ENCODE results near the gene ECEL1.
A peak's percentile ranks its signal among the peaks of the same experiment; 100 is the strongest.

Gene ECEL1

GRCh38 chr2:232530626-232531260 lies 43.1 kb upstream of the ECEL1 start:
- DNase-seq (no peak), ATAC-seq (ENCODE audit: insufficient read depth, low read depth) (no peak)
- no peaks in the 10 kb centered on the region for H3K79me2 ChIP-seq (ENCODE audit: insufficient read depth, low read length)
- H3K4me3 ChIP-seq (ENCODE audit: low read depth in 1 of 2, low read length in 2 of 2): no peak overlapping the region
- H3K36me3 ChIP-seq (ENCODE audit: insufficient read depth, low read length): no peaks in the 10 kb centered on the region
- TF ChIP-seq EZH2 (IDR thresholded peaks at IDR 0.05; ENCODE audit: borderline replicate concordance, low read depth, low read length, severe bottlenecking) (no peak), CTCF (IDR thresholded peaks at IDR 0.05; ENCODE audit: borderline replicate concordance, extremely low read depth, low read length, poor library complexity, severe bottlenecking) (no peak)
- no peaks in the 10 kb centered on the region for H3K27me3 ChIP-seq (ENCODE audit: insufficient read depth, low read length, poor library complexity)
- H3K4me1 ChIP-seq (ENCODE audit: insufficient read depth, low read length): peaks cover 3% of the 10 kb centered on the region; the same call in 1 of the 2 replicates
- no peak overlapping the region for H3K27ac ChIP-seq (ENCODE audit: low read length)
- H4K20me1 ChIP-seq (ENCODE audit: insufficient read depth, low read length): no peaks in the 10 kb centered on the region
- H3K4me2 ChIP-seq (ENCODE audit: insufficient read depth, low read length): no peak overlapping the region
- H3K9ac ChIP-seq (ENCODE audit: low read depth, low read length): no peak overlapping the region
- H2AFZ ChIP-seq (ENCODE audit: low read depth, low read length): no peak overlapping the region
- no peaks in the 10 kb centered on the region for H3K9me3 ChIP-seq (ENCODE audit: insufficient read depth, low read length, severe bottlenecking)

GRCh38 chr2:232529806-232530547 lies 42.3 kb upstream of the ECEL1 start:
- Histone ChIP-seq H3K27me3 (ENCODE audit: insufficient read depth, low read length, poor library complexity) (no peaks in the 10 kb centered on the region), H3K9me3 (ENCODE audit: insufficient read depth, low read length, severe bottlenecking) (no peaks in the 10 kb centered on the region), H3K9ac (ENCODE audit: low read depth, low read length) (no peak overlapping the region), H3K4me3 (ENCODE audit: low read depth in 1 of 2, low read length in 2 of 2) (no peak overlapping the region), H2AFZ (ENCODE audit: low read depth, low read length) (no peak overlapping the region), H3K79me2 (ENCODE audit: insufficient read depth, low read length) (no peaks in the 10 kb centered on the region), H4K20me1 (ENCODE audit: insufficient read depth, low read length) (no peaks in the 10 kb centered on the region), H3K27ac (ENCODE audit: low read length) (no peak overlapping the region), H3K36me3 (ENCODE audit: insufficient read depth, low read length) (no peaks in the 10 kb centered on the region), H3K4me2 (ENCODE audit: insufficient read depth, low read length) (no peak overlapping the region), H3K4me1 (ENCODE audit: insufficient read depth, low read length) (peaks cover 3% of the 10 kb centered on the region; the same call in 1 of the 2 replicates)
- ATAC-seq (ENCODE audit: insufficient read depth, low read depth): no peak
- TF ChIP-seq CTCF (IDR thresholded peaks at IDR 0.05; ENCODE audit: borderline replicate concordance, extremely low read depth, low read length, poor library complexity, severe bottlenecking): no peak
- no peak for TF ChIP-seq EZH2 (IDR thresholded peaks at IDR 0.05; ENCODE audit: borderline replicate concordance, low read depth, low read length, severe bottlenecking)
- no peak for DNase-seq

GRCh38 chr2:232528746-232529460 lies 41.3 kb upstream of the ECEL1 start:
- DNase-seq (peak; percentile 44), ATAC-seq (ENCODE audit: insufficient read depth, low read depth) (peak; percentile 74)
- Histone ChIP-seq H3K36me3 (ENCODE audit: insufficient read depth, low read length) (no peaks in the 10 kb centered on the region), H3K9ac (ENCODE audit: low read depth, low read length) (no peak overlapping the region), H3K4me1 (ENCODE audit: insufficient read depth, low read length) (peaks cover 3% of the 10 kb centered on the region; the same call in 1 of the 2 replicates), H3K27ac (ENCODE audit: low read length) (no peak overlapping the region), H3K4me2 (ENCODE audit: insufficient read depth, low read length) (no peak overlapping the region), H4K20me1 (ENCODE audit: insufficient read depth, low read length) (no peaks in the 10 kb centered on the region), H3K27me3 (ENCODE audit: insufficient read depth, low read length, poor library complexity) (no peaks in the 10 kb centered on the region), H2AFZ (ENCODE audit: low read depth, low read length) (no peak overlapping the region), H3K79me2 (ENCODE audit: insufficient read depth, low read length) (no peaks in the 10 kb centered on the region), H3K9me3 (ENCODE audit: insufficient read depth, low read length, severe bottlenecking) (no peaks in the 10 kb centered on the region), H3K4me3 (ENCODE audit: low read depth in 1 of 2, low read length in 2 of 2) (no peak overlapping the region)
- TF ChIP-seq EZH2 (IDR thresholded peaks at IDR 0.05; ENCODE audit: borderline replicate concordance, low read depth, low read length, severe bottlenecking) (no peak), CTCF (IDR thresholded peaks at IDR 0.05; ENCODE audit: borderline replicate concordance, extremely low read depth, low read length, poor library complexity, severe bottlenecking) (no peak)

Data from DND-41 (cell line).